A549 (cell line): Measurements from ENCODE around the gene RPTOR. TPM values are rescaled to one million over a fixed set of nuclear protein-coding genes. Genes with fewer than 3 reads are reported as not detected.

Experiments
- ATAC-seq, 2 experiments: fragments of 200-7000 bp in 1 of 2; fragments of >200 bp in 1 of 2; cut with Nextera tagmentation in 1 of 2; cut with Tn5 transposase in 1 of 2; 3 replicates each; pipeline versions ENCODE4 v1.8.0 to v1.9.1; 2018 to 2020; ENCODE audit warnings: mild to moderate bottlenecking in 1 of 2, moderate library complexity in 1 of 2
- CTCF ChIA-PET: fragments of 300-600 bp; sonication (Branson Sonifier 250); formaldehyde crosslinking; extraction: SDS; loops from one replicate; lab custom pipeline; 2021; ENCODE audit warnings: antibody characterized with exemption, inconsistent platforms; lab: Yijun Ruan, JAX
- POLR2A ChIA-PET: fragments of 350-600 bp; formaldehyde crosslinking; extraction: SDS; loops from one replicate; lab custom pipeline; 2021; ENCODE audit warnings: antibody characterized with exemption, inconsistent platforms; lab: Yijun Ruan, JAX
- DNase-seq, 2 experiments: peaks; one replicate each; pipeline versions ENCODE4 v3.0.0 to v3.0.0-alpha.2; 2011 to 2016; ENCODE audit warnings: low read depth in 1 of 2, low spot score in 1 of 2
- FAIRE-seq: peaks from 2 replicates; lab custom pipeline; 2011; peaks lifted over from hg19 to GRCh38; lab: Jason Lieb, UNC
- H3K27ac ChIP-seq, 2 experiments: fragments of >200 bp; sonication (Bioruptor Twin); formaldehyde crosslinking; 3 replicates each; pipeline ENCODE4 v1.5.1; 2016 to 2017
- H3K4me1 ChIP-seq: fragments of >200 bp; sonication (Bioruptor Twin); formaldehyde crosslinking; 3 replicates; pipeline ENCODE4 v1.6.1; 2016
- H3K4me2 ChIP-seq: fragments of >200 bp; sonication (Bioruptor Twin); formaldehyde crosslinking; 3 replicates; pipeline ENCODE4 v1.6.1; 2016
- H3K4me3 ChIP-seq: fragments of >200 bp; sonication (Bioruptor Twin); formaldehyde crosslinking; 3 replicates; pipeline ENCODE4 v1.5.1; 2016
- H3K9me3 ChIP-seq: fragments of >200 bp; sonication (Bioruptor Twin); formaldehyde crosslinking; 3 replicates; pipeline ENCODE4 v1.6.1; 2016
- CBX2 ChIP-seq: fragments of 200-600 bp; sonication (generic); IDR thresholded peaks from 2 replicates; pipeline ENCODE4 v1.6.1; 2016; ENCODE audit warnings: low read depth, mild to moderate bottlenecking, borderline replicate concordance
- CEBPB ChIP-seq, 2 experiments: fragments of >200 bp in 1 of 2; sonication (Bioruptor Twin) in 1 of 2; formaldehyde crosslinking in 1 of 2; IDR thresholded peaks; 2 replicates each; pipeline ENCODE4 v1.6.1; 2012 to 2016
- CHD4 ChIP-seq: fragments of 200-600 bp; sonication (generic); IDR thresholded peaks from 2 replicates; pipeline ENCODE4 v1.6.1; 2016; ENCODE audit warnings: antibody characterized with exemption, mild to moderate bottlenecking, borderline replicate concordance
- EHMT2 ChIP-seq: fragments of 200-600 bp; sonication (generic); IDR thresholded peaks from 2 replicates; pipeline ENCODE4 v1.6.1; 2016; ENCODE audit warnings: antibody characterized with exemption, low read depth, mild to moderate bottlenecking, moderate library complexity
- FOSB ChIP-seq: fragments of 250-450 bp; sonication (Bioruptor Pico); IDR thresholded peaks from 2 replicates; pipeline ENCODE4 v1.5.0; 2020; ENCODE audit warnings: mild to moderate bottlenecking, moderate library complexity
- FOSL2 ChIP-seq, 2 experiments: fragments of 450-650 bp in 1 of 2; fragments of >200 bp in 1 of 2; sonication (Bioruptor Twin) in 1 of 2; formaldehyde crosslinking; IDR thresholded peaks; 2 replicates each; pipeline versions ENCODE4 v1.5.0 to v1.6.1; 2016 to 2020; ENCODE audit warnings: mild to moderate bottlenecking in 1 of 2, moderate library complexity in 1 of 2
- HEYL ChIP-seq: fragments of 250-450 bp; sonication (Bioruptor Pico); IDR thresholded peaks from 2 replicates; pipeline ENCODE4 v1.8.0; 2021; ENCODE audit warnings: mild to moderate bottlenecking, moderate library complexity
- HOXA7 ChIP-seq: fragments of 250-450 bp; sonication (Bioruptor Pico); IDR thresholded peaks from 2 replicates; pipeline ENCODE4 v1.5.0; 2020; ENCODE audit warnings: mild to moderate bottlenecking, moderate library complexity
- HOXB5 ChIP-seq: fragments of 250-450 bp; sonication (Bioruptor Pico); IDR thresholded peaks from 2 replicates; pipeline ENCODE4 v1.5.0; 2020; ENCODE audit warnings: mild to moderate bottlenecking, moderate library complexity
- JUN ChIP-seq, 2 experiments: fragments of >200 bp; sonication (Bioruptor Twin); formaldehyde crosslinking; IDR thresholded peaks; 2 replicates in 1 of 2; 3 replicates in 1 of 2; pipeline ENCODE4 v1.6.1; 2016 to 2017
- MAFK ChIP-seq: fragments of 450-650 bp; IDR thresholded peaks from 2 replicates; pipeline ENCODE4 v1.6.1; 2014; ENCODE audit not compliant: partially characterized antibody
- NFE2L2 ChIP-seq: fragments of 150-350 bp; conservative IDR thresholded peaks from 2 replicates; pipeline ENCODE4 v1.6.1; 2014; ENCODE audit warnings: low read length
- PHF8 ChIP-seq: fragments of 200-600 bp; sonication (generic); IDR thresholded peaks from 2 replicates; pipeline ENCODE4 v1.6.1; 2016; ENCODE audit warnings: low read depth, mild to moderate bottlenecking, antibody characterized with exemption, moderate library complexity, borderline replicate concordance
- POLR2A ChIP-seq: IDR thresholded peaks from 2 replicates; pipeline ENCODE4 v1.6.1; 2012; ENCODE audit warnings: mild to moderate bottlenecking, low read length
- POLR2AphosphoS2 ChIP-seq: conservative IDR thresholded peaks from 2 replicates; pipeline ENCODE4 v1.6.1; 2012; ENCODE audit warnings: low read length, improper control_type of control experiment, inconsistent platforms
- RAD21 ChIP-seq, 2 experiments: fragments of >200 bp in 1 of 2; sonication (Bioruptor Twin) in 1 of 2; formaldehyde crosslinking in 1 of 2; IDR thresholded peaks in 1 of 2; conservative IDR thresholded peaks in 1 of 2; 2 replicates in 1 of 2; 3 replicates in 1 of 2; pipeline ENCODE4 v1.6.1; 2012 to 2018; ENCODE audit warnings: inconsistent platforms in 1 of 2
- ZSCAN20 ChIP-seq: fragments of 250-450 bp; sonication (Bioruptor Pico); IDR thresholded peaks from 2 replicates; pipeline ENCODE4 v1.8.0; 2022; ENCODE audit warnings: mild to moderate bottlenecking, moderate library complexity
- WGBS: methylation state at CpG from one replicate; pipeline ENCODE4 v1.1.6; 2017; ENCODE audit errors: missing lambda C conversion rate; 5-methylcytosine and 5-hydroxymethylcytosine counted together
- polyA plus RNA-seq, 4 experiments: library from polyadenylated mRNA; depleted of rRNA in 3 of 4; stranded (reverse); fragments of >200 nt; fragmentation: RNase III in 1 of 4; extraction: RNeasy Plus Mini Kit Qiagen cat#74134 plus additional on column Dnase treatment in 1 of 4; gene quantifications; 2 replicates in 3 of 4; 3 replicates in 1 of 4; pipeline ENCODE4 v1.2.3, GENCODE V29; 2011 to 2017
- TF ChIP-seq, protein P1 (sequence below): fragments of >200 bp; sonication (Bioruptor Twin); formaldehyde crosslinking; IDR thresholded peaks from 3 replicates; pipeline ENCODE4 v1.5.1; 2016
- TF ChIP-seq, protein P2 (sequence below): fragments of 250-450 bp; sonication (Bioruptor Pico); IDR thresholded peaks from 2 replicates; pipeline ENCODE4 v1.5.0; 2021; ENCODE audit warnings: mild to moderate bottlenecking, moderate library complexity, borderline replicate concordance
- TF ChIP-seq, protein P3 (sequence below): IDR thresholded peaks from 2 replicates; pipeline ENCODE4 v1.6.1; 2012; ENCODE audit warnings: low read depth, borderline replicate concordance
- TF ChIP-seq, protein P4 (sequence below): fragments of 200-600 bp; sonication (generic); IDR thresholded peaks from 2 replicates; pipeline ENCODE4 v1.6.1; 2016; ENCODE audit warnings: antibody characterized with exemption, mild to moderate bottlenecking, moderate library complexity
- TF ChIP-seq, protein P5 (sequence below): fragments of 250-450 bp; sonication (Bioruptor Pico); IDR thresholded peaks from 2 replicates; pipeline ENCODE4 v1.5.0; 2020; ENCODE audit warnings: low read depth, mild to moderate bottlenecking, moderate library complexity
- TF ChIP-seq, protein P6 (sequence below): IDR thresholded peaks from 2 replicates; pipeline ENCODE4 v1.6.1; 2012

Gene RPTOR
- polyA plus RNA-seq, 2 of the 4 experiments (the other 2 are of a cell fraction): 10.8 to 27.1 TPM

DNA sequence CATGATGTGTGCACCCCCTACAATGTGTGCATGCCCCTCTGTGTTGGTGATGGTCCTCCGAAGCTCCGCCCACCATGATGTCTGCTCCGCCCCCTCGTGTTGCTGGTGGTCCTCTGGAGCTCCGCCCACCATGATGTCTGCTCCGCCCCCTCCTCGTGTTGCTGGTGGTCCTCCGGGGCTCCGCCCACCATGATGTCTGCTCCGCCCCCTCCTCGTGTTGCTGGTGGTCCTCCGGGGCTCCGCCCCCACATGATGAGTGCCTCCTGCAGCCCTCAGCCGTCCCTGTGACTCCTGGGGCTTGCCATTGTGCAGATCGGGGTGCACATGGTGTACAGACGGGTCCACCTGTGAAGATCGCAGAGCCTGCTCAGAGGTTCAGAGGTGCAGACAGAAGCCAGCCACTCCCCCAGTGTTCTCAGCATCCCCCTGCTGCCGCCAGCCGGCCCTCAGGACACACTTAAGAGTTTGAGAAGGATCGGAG lies 317.9 kb downstream of the RPTOR start:
- no peak overlapping the region for H3K4me3 ChIP-seq
- no peak for TF ChIP-seq MAFK
- TF ChIP-seq FOSB (CRISPR knock-in tag): no peak
- no peak for TF ChIP-seq EHMT2
- TF ChIP-seq, protein P1, sequence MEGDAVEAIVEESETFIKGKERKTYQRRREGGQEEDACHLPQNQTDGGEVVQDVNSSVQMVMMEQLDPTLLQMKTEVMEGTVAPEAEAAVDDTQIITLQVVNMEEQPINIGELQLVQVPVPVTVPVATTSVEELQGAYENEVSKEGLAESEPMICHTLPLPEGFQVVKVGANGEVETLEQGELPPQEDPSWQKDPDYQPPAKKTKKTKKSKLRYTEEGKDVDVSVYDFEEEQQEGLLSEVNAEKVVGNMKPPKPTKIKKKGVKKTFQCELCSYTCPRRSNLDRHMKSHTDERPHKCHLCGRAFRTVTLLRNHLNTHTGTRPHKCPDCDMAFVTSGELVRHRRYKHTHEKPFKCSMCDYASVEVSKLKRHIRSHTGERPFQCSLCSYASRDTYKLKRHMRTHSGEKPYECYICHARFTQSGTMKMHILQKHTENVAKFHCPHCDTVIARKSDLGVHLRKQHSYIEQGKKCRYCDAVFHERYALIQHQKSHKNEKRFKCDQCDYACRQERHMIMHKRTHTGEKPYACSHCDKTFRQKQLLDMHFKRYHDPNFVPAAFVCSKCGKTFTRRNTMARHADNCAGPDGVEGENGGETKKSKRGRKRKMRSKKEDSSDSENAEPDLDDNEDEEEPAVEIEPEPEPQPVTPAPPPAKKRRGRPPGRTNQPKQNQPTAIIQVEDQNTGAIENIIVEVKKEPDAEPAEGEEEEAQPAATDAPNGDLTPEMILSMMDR: no peak
- H3K27ac ChIP-seq: no peak overlapping the region
- ChIA-PET CTCF (interaction anchor here (0.6 to 4.1 kb wide), 6 partner anchors 11 to 287 kb away, joined by 3 to 23 read pairs (median 4); no protein-coding TSS in a partner anchor), POLR2A (no interaction called here)
- no peak for DNase-seq
- no peaks in the 10 kb centered on the region for H3K9me3 ChIP-seq
- no peak for ATAC-seq
- WGBS: 89% methylated on average over 16 of the region's 20 CpGs
- no peak overlapping the region for H3K4me2 ChIP-seq
- H3K4me1 ChIP-seq: peaks cover 15% of the 10 kb centered on the region
- no peak for FAIRE-seq

DNA sequence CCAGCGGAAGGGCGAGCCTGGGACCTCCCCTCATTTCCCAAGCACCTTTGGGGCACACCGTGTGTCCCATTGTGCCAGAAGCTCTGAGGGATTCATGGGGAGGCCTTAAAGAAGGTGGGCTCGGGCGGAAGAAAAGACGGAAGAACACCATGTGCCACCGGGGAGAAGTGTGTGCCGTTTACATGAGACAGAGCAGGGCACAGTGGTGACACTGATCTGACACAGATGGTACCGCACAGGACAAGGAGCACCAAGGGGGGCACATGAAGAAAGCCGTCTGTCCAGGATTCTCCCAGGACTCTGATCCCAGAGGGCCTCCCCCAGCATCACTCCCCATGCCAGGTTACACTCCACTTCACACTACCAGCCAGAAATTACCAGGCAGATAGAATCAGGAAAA lies 318.3 kb downstream of the RPTOR start:
- no peak for ATAC-seq
- WGBS: 94% methylated on average over 10 of the region's 10 CpGs
- no peak overlapping the region for H3K27ac ChIP-seq
- no peak overlapping the region for H3K4me3 ChIP-seq
- DNase-seq: no peak
- no peak for FAIRE-seq
- H3K4me1 ChIP-seq: peaks cover 15% of the 10 kb centered on the region
- CTCF ChIA-PET: no interaction called here
- no peaks in the 10 kb centered on the region for H3K9me3 ChIP-seq
- POLR2A ChIA-PET: no interaction called here
- TF ChIP-seq NFE2L2 (no peak), CEBPB (IDR thresholded peaks at IDR 0.05) (no peak), RAD21 (conservative IDR thresholded peaks at IDR 0.05 in 1 of 2, IDR thresholded peaks at IDR 0.05 in 1 of 2) (no peak), JUN (IDR thresholded peaks at IDR 0.05) (no peak), ZSCAN20 (no peak), HOXA7 (no peak), FOSL2 (IDR thresholded peaks at IDR 0.05) (no peak), FOSL2 (CRISPR knock-in tag; IDR thresholded peaks at IDR 0.05) (no peak), CHD4 (no peak), HOXB5 (CRISPR knock-in tag) (no peak), PHF8 (no peak), CBX2 (no peak), HEYL (CRISPR knock-in tag) (no peak), POLR2A (no peak), POLR2AphosphoS2 (no peak)
- TF ChIP-seq, protein P2, sequence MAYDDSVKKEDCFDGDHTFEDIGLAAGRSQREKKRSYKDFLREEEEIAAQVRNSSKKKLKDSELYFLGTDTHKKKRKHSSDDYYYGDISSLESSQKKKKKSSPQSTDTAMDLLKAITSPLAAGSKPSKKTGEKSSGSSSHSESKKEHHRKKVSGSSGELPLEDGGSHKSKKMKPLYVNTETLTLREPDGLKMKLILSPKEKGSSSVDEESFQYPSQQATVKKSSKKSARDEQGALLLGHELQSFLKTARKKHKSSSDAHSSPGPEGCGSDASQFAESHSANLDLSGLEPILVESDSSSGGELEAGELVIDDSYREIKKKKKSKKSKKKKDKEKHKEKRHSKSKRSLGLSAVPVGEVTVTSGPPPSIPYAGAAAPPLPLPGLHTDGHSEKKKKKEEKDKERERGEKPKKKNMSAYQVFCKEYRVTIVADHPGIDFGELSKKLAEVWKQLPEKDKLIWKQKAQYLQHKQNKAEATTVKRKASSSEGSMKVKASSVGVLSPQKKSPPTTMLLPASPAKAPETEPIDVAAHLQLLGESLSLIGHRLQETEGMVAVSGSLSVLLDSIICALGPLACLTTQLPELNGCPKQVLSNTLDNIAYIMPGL (CRISPR knock-in tag): no peak
- TF ChIP-seq, protein P3, sequence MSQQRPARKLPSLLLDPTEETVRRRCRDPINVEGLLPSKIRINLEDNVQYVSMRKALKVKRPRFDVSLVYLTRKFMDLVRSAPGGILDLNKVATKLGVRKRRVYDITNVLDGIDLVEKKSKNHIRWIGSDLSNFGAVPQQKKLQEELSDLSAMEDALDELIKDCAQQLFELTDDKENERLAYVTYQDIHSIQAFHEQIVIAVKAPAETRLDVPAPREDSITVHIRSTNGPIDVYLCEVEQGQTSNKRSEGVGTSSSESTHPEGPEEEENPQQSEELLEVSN: no peak
- TF ChIP-seq, protein P4, sequence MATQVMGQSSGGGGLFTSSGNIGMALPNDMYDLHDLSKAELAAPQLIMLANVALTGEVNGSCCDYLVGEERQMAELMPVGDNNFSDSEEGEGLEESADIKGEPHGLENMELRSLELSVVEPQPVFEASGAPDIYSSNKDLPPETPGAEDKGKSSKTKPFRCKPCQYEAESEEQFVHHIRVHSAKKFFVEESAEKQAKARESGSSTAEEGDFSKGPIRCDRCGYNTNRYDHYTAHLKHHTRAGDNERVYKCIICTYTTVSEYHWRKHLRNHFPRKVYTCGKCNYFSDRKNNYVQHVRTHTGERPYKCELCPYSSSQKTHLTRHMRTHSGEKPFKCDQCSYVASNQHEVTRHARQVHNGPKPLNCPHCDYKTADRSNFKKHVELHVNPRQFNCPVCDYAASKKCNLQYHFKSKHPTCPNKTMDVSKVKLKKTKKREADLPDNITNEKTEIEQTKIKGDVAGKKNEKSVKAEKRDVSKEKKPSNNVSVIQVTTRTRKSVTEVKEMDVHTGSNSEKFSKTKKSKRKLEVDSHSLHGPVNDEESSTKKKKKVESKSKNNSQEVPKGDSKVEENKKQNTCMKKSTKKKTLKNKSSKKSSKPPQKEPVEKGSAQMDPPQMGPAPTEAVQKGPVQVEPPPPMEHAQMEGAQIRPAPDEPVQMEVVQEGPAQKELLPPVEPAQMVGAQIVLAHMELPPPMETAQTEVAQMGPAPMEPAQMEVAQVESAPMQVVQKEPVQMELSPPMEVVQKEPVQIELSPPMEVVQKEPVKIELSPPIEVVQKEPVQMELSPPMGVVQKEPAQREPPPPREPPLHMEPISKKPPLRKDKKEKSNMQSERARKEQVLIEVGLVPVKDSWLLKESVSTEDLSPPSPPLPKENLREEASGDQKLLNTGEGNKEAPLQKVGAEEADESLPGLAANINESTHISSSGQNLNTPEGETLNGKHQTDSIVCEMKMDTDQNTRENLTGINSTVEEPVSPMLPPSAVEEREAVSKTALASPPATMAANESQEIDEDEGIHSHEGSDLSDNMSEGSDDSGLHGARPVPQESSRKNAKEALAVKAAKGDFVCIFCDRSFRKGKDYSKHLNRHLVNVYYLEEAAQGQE: no peak
- TF ChIP-seq, protein P5, sequence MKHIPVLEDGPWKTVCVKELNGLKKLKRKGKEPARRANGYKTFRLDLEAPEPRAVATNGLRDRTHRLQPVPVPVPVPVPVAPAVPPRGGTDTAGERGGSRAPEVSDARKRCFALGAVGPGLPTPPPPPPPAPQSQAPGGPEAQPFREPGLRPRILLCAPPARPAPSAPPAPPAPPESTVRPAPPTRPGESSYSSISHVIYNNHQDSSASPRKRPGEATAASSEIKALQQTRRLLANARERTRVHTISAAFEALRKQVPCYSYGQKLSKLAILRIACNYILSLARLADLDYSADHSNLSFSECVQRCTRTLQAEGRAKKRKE (CRISPR knock-in tag): no peak
- TF ChIP-seq, protein P6, sequence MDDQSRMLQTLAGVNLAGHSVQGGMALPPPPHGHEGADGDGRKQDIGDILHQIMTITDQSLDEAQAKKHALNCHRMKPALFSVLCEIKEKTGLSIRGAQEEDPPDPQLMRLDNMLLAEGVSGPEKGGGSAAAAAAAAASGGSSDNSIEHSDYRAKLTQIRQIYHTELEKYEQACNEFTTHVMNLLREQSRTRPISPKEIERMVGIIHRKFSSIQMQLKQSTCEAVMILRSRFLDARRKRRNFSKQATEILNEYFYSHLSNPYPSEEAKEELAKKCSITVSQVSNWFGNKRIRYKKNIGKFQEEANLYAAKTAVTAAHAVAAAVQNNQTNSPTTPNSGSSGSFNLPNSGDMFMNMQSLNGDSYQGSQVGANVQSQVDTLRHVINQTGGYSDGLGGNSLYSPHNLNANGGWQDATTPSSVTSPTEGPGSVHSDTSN: no peak
- H3K4me2 ChIP-seq: no peak overlapping the region
